Activated CD8-positive, alpha-beta T cell treated with anti-CD3 and anti-CD28 coated beads for 36 hours (primary cell): Measurements from ENCODE around the gene SYNDIG1. TPM values are rescaled to one million over a fixed set of nuclear protein-coding genes. Genes with fewer than 3 reads are reported as not detected.

Experiments used
- ATAC-seq: fragments of 200-7000 bp; cut with Tn5 transposase; one replicate; pipeline ENCODE4 v1.10.0; 2021; ENCODE audit warnings: mild to moderate bottlenecking, moderate library complexity
- CTCF ChIA-PET: fragments of 350-600 bp; sonication (Branson Sonifier 250); formaldehyde crosslinking; loops from one replicate; lab custom pipeline; 2021; ENCODE audit warnings: antibody characterized with exemption; lab: Charles Lee
- POLR2A ChIA-PET: fragments of 350-600 bp; sonication (Branson Sonifier 250); formaldehyde crosslinking; loops from one replicate; lab custom pipeline; 2021; ENCODE audit warnings: antibody characterized with exemption; lab: Charles Lee
- DNase-seq: peaks from one replicate; pipeline ENCODE4 v3.0.0-alpha.2; 2020
- H3K27ac Mint-ChIP-seq: one replicate; pipeline ENCODE4 v1.8.0; 2021; ENCODE audit warnings: mild to moderate bottlenecking, mixed read lengths
- H3K27me3 Mint-ChIP-seq: one replicate; pipeline ENCODE4 v1.8.0; 2021; ENCODE audit warnings: mixed read lengths
- H3K36me3 Mint-ChIP-seq: one replicate; pipeline ENCODE4 v1.8.0; 2021; ENCODE audit warnings: low read depth, mixed read lengths
- H3K4me1 Mint-ChIP-seq: one replicate; pipeline ENCODE4 v1.8.0; 2021; ENCODE audit warnings: low read depth, mixed read lengths
- H3K4me3 Mint-ChIP-seq: one replicate; pipeline ENCODE4 v1.8.0; 2021; ENCODE audit warnings: mild to moderate bottlenecking, moderate library complexity, mixed read lengths
- H3K9me3 Mint-ChIP-seq: one replicate; pipeline ENCODE4 v1.8.0; 2021; ENCODE audit warnings: mixed read lengths
- intact Hi-C: fragments of 100-400 bp; cut with micrococcal nuclease; formaldehyde crosslinking; loops from one replicate; pipeline ENCODE4 v1.10.0; 2022
- total RNA-seq, 2 experiments: library from RNA; stranded (reverse); gene quantifications; one replicate each; pipeline ENCODE4 v1.2.3, GENCODE V29; 2021
- TF ChIP-seq, protein P1 (sequence below): fragments of 200-600 bp; IDR thresholded peaks from one replicate; pipeline ENCODE4 v1.8.0; 2022; ENCODE audit warnings: antibody characterized with exemption, mild to moderate bottlenecking

The SYNDIG1 gene
- total RNA-seq, 2 experiments from 2014 or later = not detected

DNA sequence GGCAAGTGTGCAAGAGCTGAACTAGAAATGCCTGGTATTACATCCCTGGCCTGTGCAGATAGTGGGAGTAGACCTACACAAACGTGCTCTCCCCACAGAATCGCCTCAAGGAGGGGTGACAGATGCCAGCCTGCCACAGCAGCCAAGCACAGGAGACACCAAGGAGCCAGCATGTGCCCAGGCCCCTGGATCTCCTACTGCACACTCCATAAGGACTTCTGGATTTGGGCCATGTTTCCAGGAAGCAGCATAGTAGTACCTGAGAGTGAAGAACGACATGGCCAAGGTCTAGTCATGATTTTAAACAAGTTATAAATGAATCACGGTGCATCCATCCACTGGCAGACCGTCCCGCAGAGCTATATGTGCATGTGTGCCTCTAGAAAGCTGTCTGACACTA lies 232.2 kb downstream of the SYNDIG1 start:
- Mint-ChIP-seq H3K27me3 (no peaks in the 10 kb centered on the region), H3K4me1 (no peaks in the 10 kb centered on the region), H3K4me3 (no peak overlapping the region), H3K27ac (no peak overlapping the region), H3K36me3 (no peaks in the 10 kb centered on the region), H3K9me3 (no peaks in the 10 kb centered on the region)
- POLR2A ChIA-PET = no interaction called here
- no peak for ATAC-seq
- intact Hi-C loops = no loop called here
- CTCF ChIA-PET = no interaction called here
- TF ChIP-seq, protein P1, sequence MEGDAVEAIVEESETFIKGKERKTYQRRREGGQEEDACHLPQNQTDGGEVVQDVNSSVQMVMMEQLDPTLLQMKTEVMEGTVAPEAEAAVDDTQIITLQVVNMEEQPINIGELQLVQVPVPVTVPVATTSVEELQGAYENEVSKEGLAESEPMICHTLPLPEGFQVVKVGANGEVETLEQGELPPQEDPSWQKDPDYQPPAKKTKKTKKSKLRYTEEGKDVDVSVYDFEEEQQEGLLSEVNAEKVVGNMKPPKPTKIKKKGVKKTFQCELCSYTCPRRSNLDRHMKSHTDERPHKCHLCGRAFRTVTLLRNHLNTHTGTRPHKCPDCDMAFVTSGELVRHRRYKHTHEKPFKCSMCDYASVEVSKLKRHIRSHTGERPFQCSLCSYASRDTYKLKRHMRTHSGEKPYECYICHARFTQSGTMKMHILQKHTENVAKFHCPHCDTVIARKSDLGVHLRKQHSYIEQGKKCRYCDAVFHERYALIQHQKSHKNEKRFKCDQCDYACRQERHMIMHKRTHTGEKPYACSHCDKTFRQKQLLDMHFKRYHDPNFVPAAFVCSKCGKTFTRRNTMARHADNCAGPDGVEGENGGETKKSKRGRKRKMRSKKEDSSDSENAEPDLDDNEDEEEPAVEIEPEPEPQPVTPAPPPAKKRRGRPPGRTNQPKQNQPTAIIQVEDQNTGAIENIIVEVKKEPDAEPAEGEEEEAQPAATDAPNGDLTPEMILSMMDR = no peak
- no peak for DNase-seq

DNA sequence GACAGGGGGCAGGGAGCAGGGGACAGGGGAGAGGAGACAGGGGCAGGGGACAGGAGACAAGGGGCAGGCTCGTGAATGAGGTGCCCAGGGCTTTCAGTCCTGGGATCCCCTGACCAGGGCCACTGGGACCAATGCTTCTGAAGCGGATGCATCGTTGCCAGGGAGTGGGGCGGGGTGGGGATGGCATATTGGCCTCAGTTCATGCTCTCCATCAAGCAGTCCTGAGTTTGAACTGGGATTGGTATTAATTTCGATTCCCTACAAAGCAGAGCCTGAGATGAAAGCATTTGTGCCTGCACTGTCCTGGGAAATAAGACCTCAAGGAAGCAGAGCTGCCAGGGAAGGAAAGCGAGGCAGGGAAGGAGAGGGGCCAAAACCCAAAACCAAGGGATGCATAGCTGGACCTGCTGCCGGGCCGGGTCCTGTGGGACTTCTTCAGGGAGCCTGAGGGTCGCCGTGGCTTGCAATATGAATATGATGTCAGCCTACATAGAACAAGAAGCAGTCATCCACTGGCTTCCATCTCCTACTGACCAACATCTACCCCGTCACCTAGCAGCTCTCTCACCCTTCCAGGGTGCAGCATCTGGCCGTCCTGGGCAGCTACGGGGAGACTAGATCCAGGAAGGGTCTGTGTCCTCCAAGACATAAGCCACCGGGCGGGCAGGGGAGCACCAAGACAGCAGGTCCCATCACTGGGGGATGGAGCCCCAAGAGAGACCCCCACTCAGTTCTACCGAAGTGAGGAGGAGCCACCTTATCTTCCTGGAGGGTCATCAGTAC lies 233.3 kb downstream of the SYNDIG1 start:
- no peak for DNase-seq
- H3K36me3 Mint-ChIP-seq = no peaks in the 10 kb centered on the region
- no peaks in the 10 kb centered on the region for H3K4me1 Mint-ChIP-seq
- H3K9me3 Mint-ChIP-seq = no peaks in the 10 kb centered on the region
- no peak overlapping the region for H3K27ac Mint-ChIP-seq
- POLR2A ChIA-PET = no interaction called here
- TF ChIP-seq, protein P1 = no peak
- no peak for ATAC-seq
- intact Hi-C loops = no loop called here
- H3K4me3 Mint-ChIP-seq = no peak overlapping the region
- CTCF ChIA-PET = no interaction called here
- no peaks in the 10 kb centered on the region for H3K27me3 Mint-ChIP-seq

DNA sequence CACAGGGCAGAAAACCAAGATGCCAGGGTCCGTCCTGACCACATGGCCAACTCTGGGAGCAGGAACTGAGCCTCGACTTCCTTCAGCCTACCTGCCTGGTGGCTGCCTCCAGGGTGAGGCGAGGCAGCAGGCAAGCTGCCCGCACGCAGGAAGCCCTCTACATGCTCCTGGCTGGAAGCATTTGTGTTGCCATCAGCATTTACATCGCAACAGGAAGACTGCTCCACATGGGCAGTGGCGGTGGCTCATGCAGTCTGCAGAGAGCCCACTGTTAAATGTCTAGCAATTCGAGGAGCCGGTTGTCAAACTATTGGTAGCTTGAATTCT lies 233.8 kb downstream of the SYNDIG1 start:
- Mint-ChIP-seq H3K4me1 (no peaks in the 10 kb centered on the region), H3K27ac (no peak overlapping the region), H3K4me3 (no peak overlapping the region), H3K9me3 (no peaks in the 10 kb centered on the region), H3K36me3 (no peaks in the 10 kb centered on the region), H3K27me3 (no peaks in the 10 kb centered on the region)
- DNase-seq = no peak
- CTCF ChIA-PET = no interaction called here
- TF ChIP-seq, protein P1 = no peak
- no peak for ATAC-seq
- POLR2A ChIA-PET = no interaction called here
- intact Hi-C loops = no loop called here

- Mint-ChIP-seq H3K27ac (no peak overlapping the region), H3K9me3 (no peaks in the 10 kb centered on the region), H3K4me1 (no peaks in the 10 kb centered on the region), H3K36me3 (no peaks in the 10 kb centered on the region), H3K4me3 (no peak overlapping the region), H3K27me3 (no peaks in the 10 kb centered on the region)
- TF ChIP-seq, protein P1 = no peak
- ChIA-PET POLR2A (interaction anchor here (0.6 kb wide), 1 partner anchor 370 kb away, joined by 3 read pairs; no protein-coding TSS in a partner anchor), CTCF (interaction anchor here (0.8 kb wide), 1 partner anchor 213 kb away, joined by 3 read pairs; no protein-coding TSS in a partner anchor)
- ATAC-seq (no peak), DNase-seq (no peak)
- intact Hi-C loops = no loop called here
These were observed 235.5 kb downstream of the SYNDIG1 start for GRCh38 chr20:24704899-24705298.

GRCh38 chr20:24705486-24705885 lies 236.1 kb downstream of the SYNDIG1 start:
- ATAC-seq = no peak
- TF ChIP-seq, protein P1 = no peak

More at GRCh38 chr20:24705486-24705885, 236.1 kb downstream of the SYNDIG1 start:
- ChIA-PET POLR2A (no interaction called here), CTCF (interaction anchor here (0.8 kb wide), 1 partner anchor 212 kb away, joined by 3 read pairs; no protein-coding TSS in a partner anchor)
- Mint-ChIP-seq H3K27ac (no peak overlapping the region), H3K4me3 (no peak overlapping the region), H3K36me3 (no peaks in the 10 kb centered on the region), H3K27me3 (no peaks in the 10 kb centered on the region), H3K9me3 (no peaks in the 10 kb centered on the region), H3K4me1 (no peaks in the 10 kb centered on the region)
- intact Hi-C loops = no loop called here
- DNase-seq = no peak
